GM19043 (cell line): Measurements from ENCODE around the gene PSENEN.
"Not testable (repeated sequence)": the region's sequence is repeated elsewhere in the genome, so short reads cannot be mapped to it uniquely, and the experiment has no call there.

Source experiments
- ATAC-seq: cut with Tn5 transposase; IDR thresholded peaks from one replicate; pipeline ENCODE4 v1.9.1; 2021; ENCODE audit warnings: low read depth; ENCODE audit not compliant: unreplicated experiment

PSENEN gene

DNA sequence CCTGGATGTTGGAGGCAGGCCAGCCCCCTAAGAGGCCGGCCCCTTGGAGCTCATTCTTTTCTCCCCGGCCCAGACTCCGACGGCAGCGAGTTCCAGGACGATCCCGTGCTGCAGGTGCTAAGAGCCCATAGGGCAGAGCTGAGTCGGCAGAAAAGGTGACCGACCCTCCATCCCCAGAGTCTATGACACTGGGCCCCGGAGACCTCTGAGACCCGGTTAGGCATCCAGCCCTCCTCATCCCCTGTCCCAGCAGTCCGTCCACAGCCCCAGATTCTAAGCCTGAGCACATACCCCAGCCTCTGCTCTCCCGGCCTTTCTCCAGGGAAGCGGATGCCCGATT lies 22.6 kb downstream of the PSENEN start:
- ATAC-seq, result no peak

- not testable (repeated sequence) for ATAC-seq
Measured at GRCh38 chr19:35772362-35772761, 26.9 kb downstream of the PSENEN start.

GRCh38 chr19:35773020-35773806 lies 27.8 kb downstream of the PSENEN start:
- ATAC-seq, result no peak

- ATAC-seq, result no peak
Measured at GRCh38 chr19:35774274-35775045, 29.0 kb downstream of the PSENEN start.

DNA sequence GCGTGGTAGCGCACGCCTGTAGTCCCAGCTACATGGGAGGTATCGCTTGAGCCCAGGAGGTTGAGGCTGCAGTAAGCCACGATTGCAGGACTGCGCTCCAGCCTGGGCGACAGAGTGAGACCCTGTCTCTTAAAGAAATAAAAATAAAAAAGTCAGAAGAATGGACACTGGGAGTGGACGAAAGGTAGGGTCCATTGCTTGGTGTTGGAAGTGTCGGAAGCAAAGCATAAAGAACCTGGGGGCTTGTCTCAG lies 29.5 kb downstream of the PSENEN start:
- no peak for ATAC-seq

GRCh38 chr19:35775298-35776101 lies 30.0 kb downstream of the PSENEN start, which contains the start of gene ARHGAP33:
ARHGAP33 (plus strand) TSS chr19:35775564; CDS start chr19:35775659, 95 bp downstream.
- peak; percentile 89 for ATAC-seq

- no peak for ATAC-seq
Measured at GRCh38 chr19:35776102-35776788, 30.8 kb downstream of the PSENEN start.

- ATAC-seq, result no peak
Measured at GRCh38 chr19:35777086-35777841, 31.8 kb downstream of the PSENEN start.

DNA sequence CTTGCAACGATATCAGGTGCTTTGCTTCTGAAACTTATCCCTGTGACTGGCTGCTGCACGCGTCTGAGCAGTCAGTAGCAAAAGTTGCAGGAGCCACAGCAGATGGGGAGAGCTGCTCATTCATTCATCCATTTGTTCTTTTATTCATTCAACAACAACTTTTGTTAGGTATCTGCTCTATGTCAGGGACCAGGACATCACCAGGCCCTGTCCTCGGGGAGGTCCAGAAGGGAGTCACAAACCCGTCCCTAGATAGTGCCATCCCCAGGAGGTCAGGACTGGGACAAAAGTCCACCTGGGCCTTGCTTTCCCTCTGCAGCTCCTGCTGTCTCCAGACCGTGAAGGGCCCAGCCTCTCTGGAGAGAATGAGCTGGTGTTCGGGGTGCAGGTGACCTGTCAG lies 32.5 kb downstream of the PSENEN start:
- no peak for ATAC-seq

DNA sequence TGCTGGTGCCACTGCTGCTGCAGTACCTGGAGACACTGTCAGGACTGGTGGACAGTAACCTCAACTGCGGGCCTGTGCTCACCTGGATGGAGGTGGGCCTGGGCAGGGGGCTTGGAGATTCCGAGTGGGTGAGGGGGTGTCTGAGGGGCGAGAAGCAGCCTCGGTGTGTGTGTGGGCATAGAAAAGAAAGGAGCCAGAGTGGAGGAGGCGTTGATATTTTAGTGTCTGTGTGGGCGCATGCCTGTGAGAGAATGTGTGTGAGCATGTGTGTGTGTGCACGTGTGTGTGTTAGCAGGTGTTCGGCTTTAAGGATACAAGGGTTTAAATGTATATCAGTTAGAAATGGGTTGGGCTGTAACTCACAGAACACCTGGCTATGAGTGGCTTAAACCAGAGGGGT lies 33.6 kb downstream of the PSENEN start:
- no peak for ATAC-seq

DNA sequence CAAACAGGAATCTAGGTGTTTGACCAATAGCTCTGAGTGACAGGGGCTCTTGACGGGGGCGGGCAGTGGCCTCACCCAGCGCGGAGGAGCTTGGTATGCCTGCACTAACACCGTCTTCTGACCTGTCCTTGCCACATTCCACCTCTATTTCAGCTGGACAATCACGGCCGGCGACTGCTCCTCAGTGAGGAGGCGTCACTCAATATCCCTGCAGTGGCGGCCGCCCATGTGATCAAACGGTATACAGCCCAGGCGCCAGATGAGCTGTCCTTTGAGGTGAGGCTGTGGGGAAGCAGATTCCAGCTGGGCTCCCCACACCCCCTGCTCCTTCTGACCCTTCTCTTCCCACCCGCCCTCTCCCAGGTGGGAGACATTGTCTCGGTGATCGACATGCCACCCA lies 34.6 kb downstream of the PSENEN start:
- no peak for ATAC-seq

GRCh38 chr19:35780717-35781116 lies 35.3 kb downstream of the PSENEN start:
- ATAC-seq, result no peak

DNA sequence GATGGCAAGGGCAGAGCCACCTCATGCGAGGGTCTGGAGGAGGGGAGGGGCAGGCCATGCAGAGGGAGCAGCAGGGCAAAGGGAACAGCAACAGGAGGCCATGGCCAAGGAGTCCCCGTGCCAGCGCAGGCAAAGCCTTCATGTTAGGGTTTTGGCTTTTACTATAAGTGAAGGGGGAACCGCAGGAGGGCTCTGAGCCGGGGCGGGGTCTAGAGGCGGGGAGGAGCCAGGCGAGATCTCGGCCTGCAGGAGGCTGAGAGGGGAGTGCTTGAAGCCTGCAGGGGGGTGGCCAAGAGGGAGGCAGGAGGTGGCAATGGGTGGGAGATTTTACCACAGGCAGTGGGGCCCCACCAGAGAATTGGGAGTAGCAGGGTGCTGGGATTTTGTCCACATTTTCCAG lies 36.2 kb downstream of the PSENEN start:
- no peak for ATAC-seq

GRCh38 chr19:35782589-35782988 lies 37.1 kb downstream of the PSENEN start:
- ATAC-seq, result no peak

DNA sequence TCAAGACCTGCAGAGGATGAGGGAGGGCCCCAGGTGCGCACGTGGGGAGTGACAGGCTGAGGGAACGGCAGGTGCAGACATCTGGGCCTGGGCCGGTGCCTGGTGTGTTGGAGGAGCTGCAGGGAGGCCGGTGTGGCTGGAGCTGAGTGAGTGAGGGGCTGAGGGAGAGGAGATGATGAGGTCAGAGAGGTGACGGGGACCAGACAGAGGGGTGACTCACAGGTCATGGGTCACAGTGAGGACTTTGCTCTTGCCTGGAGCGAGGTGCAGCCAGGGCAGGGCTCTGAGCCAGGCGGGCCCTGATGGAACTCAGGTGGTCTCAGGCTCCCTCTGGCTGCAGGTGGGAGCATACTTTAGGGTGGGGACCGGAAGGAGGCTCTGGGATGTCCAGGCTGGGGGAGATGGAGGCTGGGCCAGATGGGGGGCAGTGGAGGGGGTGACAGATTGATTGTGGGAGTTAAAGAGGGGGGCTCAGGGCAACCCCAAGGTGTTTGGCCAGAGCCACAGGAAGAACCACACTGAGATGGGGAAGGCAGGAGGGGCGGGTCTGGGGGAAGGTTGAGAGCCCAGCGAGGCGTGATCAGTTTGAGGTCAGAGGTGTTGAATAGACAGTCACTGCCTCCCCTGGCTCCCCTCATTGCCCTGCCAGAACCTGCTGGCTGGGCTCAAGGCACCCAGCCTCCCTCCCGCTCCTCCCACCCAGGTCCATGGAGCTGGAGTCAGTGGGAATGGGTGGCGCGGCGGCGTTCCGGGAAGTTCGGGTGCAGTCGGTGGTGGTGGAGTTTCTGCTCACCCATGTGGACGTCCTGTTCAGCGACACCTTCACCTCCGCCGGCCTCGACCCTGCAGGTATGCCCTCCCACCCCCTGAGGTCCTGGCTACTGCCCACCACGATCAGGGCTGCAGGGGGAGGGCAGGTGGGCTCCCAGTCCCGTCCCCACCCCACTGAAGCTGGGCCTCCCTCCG lies 38.3 kb downstream of the PSENEN start:
- no peak for ATAC-seq

- no peak for ATAC-seq
Measured at GRCh38 chr19:35784503-35785338, 39.3 kb downstream of the PSENEN start.

DNA sequence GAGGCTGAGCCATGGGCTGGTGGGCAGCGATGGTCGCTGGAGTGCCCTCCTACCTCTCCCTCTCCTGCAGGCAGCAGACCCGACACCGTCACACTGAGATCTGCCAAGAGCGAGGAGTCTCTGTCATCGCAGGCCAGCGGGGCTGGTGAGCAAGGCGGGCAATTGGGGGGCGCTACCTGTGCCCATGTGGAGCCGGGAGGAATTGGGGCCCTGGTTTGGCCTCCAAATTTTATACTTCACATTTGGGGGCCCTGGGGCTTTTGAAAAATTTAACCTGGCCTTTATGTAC lies 39.8 kb downstream of the PSENEN start:
- ATAC-seq, result no peak
